ENCODE results near the gene DHX38. TPM values are rescaled to one million over a fixed set of nuclear protein-coding genes. Genes with fewer than 3 reads are reported as not detected.

The DHX38 gene
- total RNA-seq, 4 donors from 2014 or later = 59.0 to 70.2 (median 62.8) TPM

GRCh38 chr16:72139908-72140307, 46.3 kb downstream of the DHX38 start:
- H3K9me3 ChIP-seq = no peaks in the 10 kb centered on the region
- H3K27me3 ChIP-seq = no peaks in the 10 kb centered on the region
- WGBS = 96% methylated on average over 2 of the region's 2 CpGs
- intact Hi-C loops (cut with DNase I) = loop anchor here (10.0 kb wide), 1 partner anchor 325 kb away; no protein-coding TSS in a partner anchor
- no peak overlapping the region for H3K27ac ChIP-seq (replicated peaks in 1 of 4)
- DNase-seq (ENCODE audit: extremely low spot score) = no peak
- H3K4me1 ChIP-seq = no peaks in the 10 kb centered on the region
- H3K4me3 ChIP-seq = no peak overlapping the region
- no peak for TF ChIP-seq POLR2A (IDR thresholded peaks at IDR 0.05; ENCODE audit: low read depth)
- TF ChIP-seq, protein P1, sequence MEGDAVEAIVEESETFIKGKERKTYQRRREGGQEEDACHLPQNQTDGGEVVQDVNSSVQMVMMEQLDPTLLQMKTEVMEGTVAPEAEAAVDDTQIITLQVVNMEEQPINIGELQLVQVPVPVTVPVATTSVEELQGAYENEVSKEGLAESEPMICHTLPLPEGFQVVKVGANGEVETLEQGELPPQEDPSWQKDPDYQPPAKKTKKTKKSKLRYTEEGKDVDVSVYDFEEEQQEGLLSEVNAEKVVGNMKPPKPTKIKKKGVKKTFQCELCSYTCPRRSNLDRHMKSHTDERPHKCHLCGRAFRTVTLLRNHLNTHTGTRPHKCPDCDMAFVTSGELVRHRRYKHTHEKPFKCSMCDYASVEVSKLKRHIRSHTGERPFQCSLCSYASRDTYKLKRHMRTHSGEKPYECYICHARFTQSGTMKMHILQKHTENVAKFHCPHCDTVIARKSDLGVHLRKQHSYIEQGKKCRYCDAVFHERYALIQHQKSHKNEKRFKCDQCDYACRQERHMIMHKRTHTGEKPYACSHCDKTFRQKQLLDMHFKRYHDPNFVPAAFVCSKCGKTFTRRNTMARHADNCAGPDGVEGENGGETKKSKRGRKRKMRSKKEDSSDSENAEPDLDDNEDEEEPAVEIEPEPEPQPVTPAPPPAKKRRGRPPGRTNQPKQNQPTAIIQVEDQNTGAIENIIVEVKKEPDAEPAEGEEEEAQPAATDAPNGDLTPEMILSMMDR (IDR thresholded peaks at IDR 0.05) = no peak
- TF ChIP-seq EP300 (IDR thresholded peaks at IDR 0.05) = no peak
- no peak for TF ChIP-seq POLR2AphosphoS5 (IDR thresholded peaks at IDR 0.05)
- H3K36me3 ChIP-seq = no peaks in the 10 kb centered on the region

- peaks cover 0 to 3% (median 0%) of the 10 kb centered on the region in 4 donors for H3K9me3 ChIP-seq
- H3K4me3 ChIP-seq = no peak overlapping the region
- WGBS = 43% methylated on average over 1 of the region's 1 CpG
- H3K36me3 ChIP-seq = no peaks in the 10 kb centered on the region
- H3K4me1 ChIP-seq = no peaks in the 10 kb centered on the region
- H3K27ac ChIP-seq (replicated peaks in 1 of 4) = no peak overlapping the region
- no peaks in the 10 kb centered on the region for H3K27me3 ChIP-seq
- intact Hi-C loops (cut with DNase I) = no loop called here
- TF ChIP-seq POLR2A (IDR thresholded peaks at IDR 0.05; ENCODE audit: low read depth) = no peak
- TF ChIP-seq POLR2AphosphoS5 (IDR thresholded peaks at IDR 0.05) = no peak
- TF ChIP-seq, protein P1 (IDR thresholded peaks at IDR 0.05) = no peak
- TF ChIP-seq EP300 (IDR thresholded peaks at IDR 0.05) = no peak
- no peak for DNase-seq (ENCODE audit: extremely low spot score)
Observed at GRCh38 chr16:72142476-72142875, 48.8 kb downstream of the DHX38 start.

DNA sequence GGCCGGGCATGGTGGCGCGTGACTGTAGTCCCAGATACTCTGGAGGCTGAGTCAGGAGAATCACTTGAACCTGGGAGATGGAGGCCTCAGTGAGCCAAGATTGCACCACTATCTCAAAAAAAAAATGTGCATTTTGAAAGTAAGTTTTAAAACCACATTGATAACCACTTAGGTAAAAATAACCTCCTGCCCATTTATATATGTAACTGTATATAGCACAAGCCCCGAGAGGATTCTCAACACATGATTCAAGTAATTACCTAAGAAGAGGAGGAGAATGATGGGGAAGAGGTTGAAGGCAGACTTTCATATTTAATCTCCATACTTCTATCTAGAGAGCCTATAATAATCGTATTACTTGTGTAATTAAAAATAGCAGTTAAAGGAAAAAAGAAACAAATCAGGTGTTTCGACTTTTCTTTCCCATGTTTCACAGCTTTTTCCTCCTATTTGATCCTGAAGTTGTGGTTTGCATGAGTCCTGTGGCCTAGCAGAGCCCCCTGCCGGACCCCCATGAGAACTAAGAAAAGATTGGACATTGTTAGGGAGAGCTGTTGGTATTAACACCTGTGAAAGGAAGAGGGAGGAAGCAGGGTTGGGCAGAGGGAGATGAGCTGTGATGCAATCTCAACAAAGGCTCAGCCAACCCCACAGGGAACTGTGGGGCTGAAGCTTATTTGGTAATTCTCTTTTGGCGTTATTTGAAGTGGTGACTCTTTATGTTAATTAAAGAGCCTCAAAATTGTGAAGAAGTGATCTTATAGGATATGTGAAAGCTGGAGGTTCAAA, 56.2 kb downstream of the DHX38 start:
- Histone ChIP-seq H3K4me3 (no peak overlapping the region), H3K9me3 (peaks cover 0 to 9% (median 0%) of the 10 kb centered on the region in 4 donors), H3K36me3 (no peaks in the 10 kb centered on the region), H3K4me1 (no peaks in the 10 kb centered on the region), H3K27ac (replicated peaks in 1 of 4) (no peak overlapping the region), H3K27me3 (no peaks in the 10 kb centered on the region)
- intact Hi-C loops (cut with DNase I) = no loop called here
- no peak for TF ChIP-seq EP300 (IDR thresholded peaks at IDR 0.05)
- TF ChIP-seq, protein P1 (IDR thresholded peaks at IDR 0.05) = no peak
- TF ChIP-seq POLR2AphosphoS5 (IDR thresholded peaks at IDR 0.05) = no peak
- TF ChIP-seq POLR2A (IDR thresholded peaks at IDR 0.05; ENCODE audit: low read depth) = no peak
- WGBS = 84% methylated on average over 8 of the region's 8 CpGs
- no peak for DNase-seq (ENCODE audit: extremely low spot score)

- 40% methylated on average over 2 of the region's 2 CpGs for WGBS
- no peak for DNase-seq (ENCODE audit: extremely low spot score)
- no peak for TF ChIP-seq POLR2A (IDR thresholded peaks at IDR 0.05; ENCODE audit: low read depth)
- no peak for TF ChIP-seq EP300 (IDR thresholded peaks at IDR 0.05)
- TF ChIP-seq, protein P1 (IDR thresholded peaks at IDR 0.05) = no peak
- no peak for TF ChIP-seq POLR2AphosphoS5 (IDR thresholded peaks at IDR 0.05)
- Histone ChIP-seq H3K36me3 (no peaks in the 10 kb centered on the region), H3K9me3 (no peaks in the 10 kb centered on the region), H3K4me1 (no peaks in the 10 kb centered on the region), H3K4me3 (no peak overlapping the region), H3K27me3 (no peaks in the 10 kb centered on the region), H3K27ac (replicated peaks in 1 of 4) (no peak overlapping the region)
- intact Hi-C loops (cut with DNase I) = no loop called here
Observed at GRCh38 chr16:72159386-72159785, 65.7 kb downstream of the DHX38 start.

Data from esophagus muscularis mucosa (tissue), 4 donors.